HFFc6 (cell line): ENCODE results near the gene MACROH2A1. TPM values are rescaled to one million over a fixed set of nuclear protein-coding genes. Genes with fewer than 3 reads are reported as not detected.
A peak's percentile ranks its signal among the peaks of the same experiment; 100 is the strongest.

Experiments used
- DNase-seq: peaks from one replicate; pipeline ENCODE4 v3.0.0-alpha.2; 2018
- H3K27ac Mint-ChIP-seq: 2 replicates; pipeline ENCODE4 v1.8.0; 2020; ENCODE audit warnings: mild to moderate bottlenecking, mixed read lengths
- H3K27me3 Mint-ChIP-seq: 2 replicates; pipeline ENCODE4 v1.8.0; 2021; ENCODE audit warnings: mild to moderate bottlenecking, moderate library complexity, mixed read lengths; ENCODE audit not compliant: insufficient read depth
- H3K36me3 Mint-ChIP-seq: 2 replicates; pipeline ENCODE4 v1.8.0; 2021; ENCODE audit warnings: low read depth, mixed read lengths
- H3K4me1 Mint-ChIP-seq: 2 replicates; pipeline ENCODE4 v1.8.0; 2020; ENCODE audit warnings: low read depth, mixed read lengths
- H3K4me3 Mint-ChIP-seq: 2 replicates; pipeline ENCODE4 v1.8.0; 2020; ENCODE audit warnings: mild to moderate bottlenecking, moderate library complexity, mixed read lengths
- H3K9me3 Mint-ChIP-seq: 2 replicates; pipeline ENCODE4 v1.8.0; 2020; ENCODE audit warnings: mild to moderate bottlenecking, mixed read lengths
- CTCF ChIP-seq: fragments of 200-600 bp; sonication (generic); IDR thresholded peaks from 2 replicates; pipeline ENCODE4 v1.5.0; 2021; ENCODE audit warnings: antibody characterized with exemption, mild to moderate bottlenecking
- total RNA-seq, 6 experiments: library from RNA; stranded (reverse); fragmentation: NEBNext Ultra II Directional; extraction: Animal tissue kit (Norgen Biotek cat#: 25700); gene quantifications; 2 replicates in 1 of 6; 3 replicates in 5 of 6; pipeline ENCODE4 v1.2.3, GENCODE V29; 2021

The MACROH2A1 gene
- total RNA-seq, 6 experiments from 2014 or later: 116 to 144 (median 127) TPM

- H3K4me3 Mint-ChIP-seq: no peak overlapping the region
- no peak overlapping the region for H3K27ac Mint-ChIP-seq
- H3K27me3 Mint-ChIP-seq: peaks cover 2% of the 10 kb centered on the region
- peaks cover 6% of the 10 kb centered on the region; the same call in 1 of the 2 replicates for H3K36me3 Mint-ChIP-seq
- peaks cover 46% of the 10 kb centered on the region for H3K4me1 Mint-ChIP-seq
- no peaks in the 10 kb centered on the region for H3K9me3 Mint-ChIP-seq
- TF ChIP-seq CTCF: no peak
- no peak for DNase-seq
Measured at GRCh38 chr5:135330798-135331096, 68.3 kb downstream of the MACROH2A1 start.

- no peak for DNase-seq
- peaks cover 2% of the 10 kb centered on the region; the same call in 1 of the 2 replicates for H3K27me3 Mint-ChIP-seq
- H3K36me3 Mint-ChIP-seq: peaks cover 6% of the 10 kb centered on the region; the same call in 1 of the 2 replicates
- H3K4me1 Mint-ChIP-seq: peaks cover 40% of the 10 kb centered on the region
- H3K9me3 Mint-ChIP-seq: no peaks in the 10 kb centered on the region
- TF ChIP-seq CTCF: no peak; the same call in 1 of the 2 replicates
- 0 out of 2 replicates have a peak overlapping the region, but pooled peaks have one; percentile 24 for H3K27ac Mint-ChIP-seq
- H3K4me3 Mint-ChIP-seq: no peak overlapping the region
Measured at GRCh38 chr5:135329913-135330797, 68.9 kb downstream of the MACROH2A1 start.

- Mint-ChIP-seq H3K36me3 (peaks cover 2% of the 10 kb centered on the region; the same call in 1 of the 2 replicates), H3K4me3 (no peak overlapping the region), H3K27me3 (peaks cover 4% of the 10 kb centered on the region; the same call in 1 of the 2 replicates), H3K9me3 (no peaks in the 10 kb centered on the region), H3K4me1 (peaks cover 31% of the 10 kb centered on the region), H3K27ac (no peak overlapping the region; the same call in 1 of the 2 replicates)
- no peak for TF ChIP-seq CTCF
- DNase-seq: no peak
Measured at GRCh38 chr5:135329066-135329912, 69.7 kb downstream of the MACROH2A1 start.

GRCh38 chr5:135328128-135328687 lies 70.8 kb downstream of the MACROH2A1 start:
- Mint-ChIP-seq H3K27ac (no peak overlapping the region), H3K4me3 (no peak overlapping the region), H3K4me1 (peaks cover 23% of the 10 kb centered on the region), H3K27me3 (peaks cover 4% of the 10 kb centered on the region; the same call in 1 of the 2 replicates), H3K36me3 (no peaks in the 10 kb centered on the region), H3K9me3 (no peaks in the 10 kb centered on the region)
- DNase-seq: no peak
- TF ChIP-seq CTCF: no peak

GRCh38 chr5:135327429-135328127 lies 71.5 kb downstream of the MACROH2A1 start:
- Mint-ChIP-seq H3K9me3 (no peaks in the 10 kb centered on the region), H3K27me3 (peaks cover 4% of the 10 kb centered on the region; the same call in 1 of the 2 replicates), H3K27ac (no peak overlapping the region), H3K4me3 (no peak overlapping the region), H3K4me1 (peaks cover 26% of the 10 kb centered on the region), H3K36me3 (no peaks in the 10 kb centered on the region)
- DNase-seq: no peak
- no peak for TF ChIP-seq CTCF
